HCT116 (cell line): ENCODE data around the gene HFM1. TPM values are rescaled to one million over a fixed set of nuclear protein-coding genes. Genes with fewer than 3 reads are reported as not detected.

Experiments
- ATAC-seq: fragments of 200-7000 bp; cut with Tn5 transposase; 2 replicates; pipeline ENCODE4 v1.9.1; 2020; ENCODE audit warnings: mild to moderate bottlenecking, moderate library complexity
- BruUV-seq: library from RNA; stranded (reverse); fragments of 400-500 nt; replicated peaks from 2 replicates; lab custom pipeline; 2021; lab: Mats Ljungman, UMichigan
- CTCF ChIA-PET: fragments of 300-600 bp; sonication (Branson Sonifier 250); formaldehyde crosslinking; loops from one replicate; lab custom pipeline; 2021; ENCODE audit warnings: antibody characterized with exemption; lab: Charles Lee
- POLR2A ChIA-PET: fragments of 300-600, 350-600 bp; sonication (Branson Sonifier 250); formaldehyde crosslinking; loops from one replicate; lab custom pipeline; 2021; ENCODE audit warnings: antibody characterized with exemption; lab: Charles Lee
- RAD21 ChIA-PET, 2 experiments: fragments of 300-600 bp; sonication (Branson Sonifier 250); formaldehyde crosslinking; loops; one replicate each; lab custom pipeline; 2023; ENCODE audit warnings: low total read pairs in 2 of 2; ENCODE audit not compliant: uncharacterized antibody in 2 of 2, unreplicated experiment in 2 of 2, low non-redundant PET in 1 of 2; lab: Charles Lee
- DNase-seq: peaks from one replicate; pipeline ENCODE4 v3.0.0-alpha.2; 2010; ENCODE audit warnings: low read depth, low spot score
- H2AFZ ChIP-seq: fragments of 200-600 bp; shearing (Covaris generic), sonication (generic); 2 replicates; pipeline ENCODE4 v1.6.1; 2017; ENCODE audit warnings: low read depth, mixed run types, mixed read lengths, antibody characterized with exemption, low read length; ENCODE audit not compliant: poor library complexity, severe bottlenecking
- H3K27ac ChIP-seq: 2 replicates; pipeline ENCODE4 v1.5.1; 2012; ENCODE audit warnings: low read depth, low read length
- H3K27me3 ChIP-seq: fragments of 200-600 bp; sonication (generic); 2 replicates; pipeline ENCODE4 v1.6.1; 2016; ENCODE audit warnings: mixed run types, low read length, mixed read lengths; ENCODE audit not compliant: insufficient read depth
- H3K36me3 ChIP-seq, 2 experiments: fragments of 200-500 bp in 1 of 2; fragments of 200-600 bp in 1 of 2; sonication (Bioruptor generic) in 1 of 2; sonication (generic) in 1 of 2; 2 replicates each; pipeline versions ENCODE4 v1.5.1 to v1.6.1; 2014 to 2016; ENCODE audit warnings: low read length in 2 of 2, inconsistent platforms in 1 of 2, mixed read lengths in 1 of 2, mixed run types in 1 of 2; ENCODE audit not compliant: insufficient read depth in 2 of 2, control insufficient read depth in 1 of 2
- H3K4me1 ChIP-seq, 2 experiments: fragments of 200-600 bp in 1 of 2; sonication (generic) in 1 of 2; 2 replicates each; pipeline versions ENCODE4 v1.5.1 to v1.6.1; 2012 to 2017; ENCODE audit warnings: low read length in 2 of 2, inconsistent platforms in 1 of 2, mild to moderate bottlenecking in 1 of 2, mixed read lengths in 1 of 2, mixed run types in 1 of 2, moderate library complexity in 1 of 2; ENCODE audit not compliant: insufficient read depth in 2 of 2, control insufficient read depth in 1 of 2
- H3K4me2 ChIP-seq: fragments of 200-600 bp; sonication (generic); 2 replicates; pipeline ENCODE4 v1.6.1; 2017; ENCODE audit warnings: mixed run types, low read length, mixed read lengths
- H3K4me3 ChIP-seq, 2 experiments: fragments of 200-600 bp in 1 of 2; sonication (generic) in 1 of 2; replicated peaks in 1 of 2; 2 replicates each; pipeline ENCODE4 v1.5.1; 2011 to 2016; ENCODE audit warnings: low read length in 2 of 2, control low read depth in 1 of 2, low read depth in 1 of 2, mild to moderate bottlenecking in 1 of 2, mixed read lengths in 1 of 2, mixed run types in 1 of 2
- H3K79me2 ChIP-seq: fragments of 200-600 bp; sonication (generic); 2 replicates; pipeline ENCODE4 v1.6.1; 2017; ENCODE audit warnings: mild to moderate bottlenecking, mixed run types, low read length, moderate library complexity, mixed read lengths; ENCODE audit not compliant: insufficient read depth
- H3K9ac ChIP-seq: fragments of 200-600 bp; sonication (generic); 2 replicates; pipeline ENCODE4 v1.6.1; 2016; ENCODE audit warnings: low read length, mixed read lengths
- H3K9me2 ChIP-seq: fragments of 200-600 bp; sonication (generic), shearing (Covaris generic); 2 replicates; pipeline ENCODE4 v1.6.1; 2017; ENCODE audit warnings: mixed run types, mild to moderate bottlenecking, moderate library complexity; ENCODE audit not compliant: insufficient read depth
- H3K9me3 ChIP-seq, 2 experiments: fragments of 200-500 bp in 1 of 2; fragments of 200-600 bp in 1 of 2; sonication (Bioruptor generic) in 1 of 2; sonication (generic) in 1 of 2; 2 replicates each; pipeline ENCODE4 v1.6.1; 2014 to 2017; ENCODE audit warnings: low read length in 2 of 2, mixed read lengths in 2 of 2, inconsistent platforms in 1 of 2, low read depth in 1 of 2, mild to moderate bottlenecking in 1 of 2, mixed run types in 1 of 2, moderate library complexity in 1 of 2; ENCODE audit not compliant: control insufficient read depth in 1 of 2, insufficient read depth in 1 of 2
- H4K20me1 ChIP-seq: fragments of 200-600 bp; sonication (generic), shearing (Covaris generic); 2 replicates; pipeline ENCODE4 v1.6.1; 2017; ENCODE audit warnings: mixed run types, mild to moderate bottlenecking, moderate library complexity; ENCODE audit not compliant: insufficient read depth
- ATF3 ChIP-seq: IDR thresholded peaks from 2 replicates; pipeline ENCODE4 v1.6.1; 2012
- CBX3 ChIP-seq: IDR thresholded peaks from 2 replicates; pipeline ENCODE4 v1.6.1; 2012; ENCODE audit warnings: low read depth
- CEBPB ChIP-seq: IDR thresholded peaks from 2 replicates; pipeline ENCODE4 v1.6.1; 2012; ENCODE audit warnings: low read depth
- CTCF ChIP-seq, 3 experiments: fragments of 200-600 bp in 1 of 3; sonication (generic) in 1 of 3; IDR thresholded peaks in 2 of 3; conservative IDR thresholded peaks in 1 of 3; 2 replicates each; pipeline ENCODE4 v1.5.1; 2012 to 2017; ENCODE audit warnings: low read depth in 2 of 3, low read length in 2 of 3, antibody characterized with exemption in 1 of 3, borderline replicate concordance in 1 of 3, control low read depth in 1 of 3, mild to moderate bottlenecking in 1 of 3, mixed read lengths in 1 of 3, mixed run types in 1 of 3, moderate library complexity in 1 of 3; ENCODE audit not compliant: insufficient read depth in 1 of 3
- EGR1 ChIP-seq: IDR thresholded peaks from 2 replicates; pipeline ENCODE4 v1.6.1; 2012; ENCODE audit warnings: low read depth
- ELF1 ChIP-seq: IDR thresholded peaks from 2 replicates; pipeline ENCODE4 v1.6.1; 2012; ENCODE audit warnings: low read depth, borderline replicate concordance
- EZH2 ChIP-seq: fragments of 200-600 bp; sonication (generic); IDR thresholded peaks from 2 replicates; pipeline ENCODE4 v1.6.1; 2017; ENCODE audit warnings: antibody characterized with exemption, mixed run types
- EZH2phosphoT487 ChIP-seq: fragments of 200-600 bp; IDR thresholded peaks from 2 replicates; pipeline ENCODE4 v1.6.1; 2018; ENCODE audit warnings: antibody characterized with exemption, borderline replicate concordance
- FOSL1 ChIP-seq: IDR thresholded peaks from 2 replicates; pipeline ENCODE4 v1.6.1; 2012; ENCODE audit warnings: low read depth
- JUND ChIP-seq: IDR thresholded peaks from 2 replicates; pipeline ENCODE4 v1.6.1; 2012
- MAX ChIP-seq: IDR thresholded peaks from 2 replicates; pipeline ENCODE4 v1.6.1; 2012
- POLR2A ChIP-seq: IDR thresholded peaks from 2 replicates; pipeline ENCODE4 v1.7.0; 2011; ENCODE audit warnings: borderline replicate concordance; ENCODE audit not compliant: insufficient read depth, insufficient read length; ENCODE audit errors: extremely low read depth
- POLR2AphosphoS5 ChIP-seq: IDR thresholded peaks from 2 replicates; pipeline ENCODE4 v1.6.1; 2011; ENCODE audit warnings: mild to moderate bottlenecking, low read depth, low read length, moderate library complexity
- RAD21 ChIP-seq: IDR thresholded peaks from 2 replicates; pipeline ENCODE4 v1.6.1; 2012; ENCODE audit warnings: low read depth, mild to moderate bottlenecking
- SIN3A ChIP-seq: IDR thresholded peaks from 2 replicates; pipeline ENCODE4 v1.6.1; 2012; ENCODE audit warnings: low read depth
- SP1 ChIP-seq: IDR thresholded peaks from 2 replicates; pipeline ENCODE4 v1.6.1; 2012; ENCODE audit warnings: low read depth
- SRF ChIP-seq: IDR thresholded peaks from 2 replicates; pipeline ENCODE4 v1.6.1; 2012; ENCODE audit warnings: low read depth
- TCF7L2 ChIP-seq: IDR thresholded peaks from 2 replicates; pipeline ENCODE4 v1.7.0; 2011; ENCODE audit warnings: borderline replicate concordance, inconsistent platforms; ENCODE audit not compliant: insufficient read depth, insufficient read length; ENCODE audit errors: extremely low read depth
- YY1 ChIP-seq: IDR thresholded peaks from 2 replicates; pipeline ENCODE4 v1.6.1; 2011; ENCODE audit warnings: low read length, low read depth, moderate library complexity, mild to moderate bottlenecking; ENCODE audit not compliant: insufficient replicate concordance; ENCODE audit errors: extremely low read depth
- ZFX ChIP-seq: fragments of 450-650 bp; IDR thresholded peaks from 2 replicates; pipeline ENCODE4 v1.6.1; 2017
- intact Hi-C: fragments of 100-400 bp; cut with micrococcal nuclease; formaldehyde crosslinking; loops from 2 replicates; pipeline ENCODE4 v1.10.0; 2022
- total RNA-seq: library from RNA; stranded (reverse); gene quantifications from one replicate; pipeline ENCODE4 v1.2.1, GENCODE V29; 2021; ENCODE audit not compliant: unreplicated experiment

Gene HFM1
- total RNA-seq, 1 experiment from 2014 or later = 0.07 TPM

DNA sequence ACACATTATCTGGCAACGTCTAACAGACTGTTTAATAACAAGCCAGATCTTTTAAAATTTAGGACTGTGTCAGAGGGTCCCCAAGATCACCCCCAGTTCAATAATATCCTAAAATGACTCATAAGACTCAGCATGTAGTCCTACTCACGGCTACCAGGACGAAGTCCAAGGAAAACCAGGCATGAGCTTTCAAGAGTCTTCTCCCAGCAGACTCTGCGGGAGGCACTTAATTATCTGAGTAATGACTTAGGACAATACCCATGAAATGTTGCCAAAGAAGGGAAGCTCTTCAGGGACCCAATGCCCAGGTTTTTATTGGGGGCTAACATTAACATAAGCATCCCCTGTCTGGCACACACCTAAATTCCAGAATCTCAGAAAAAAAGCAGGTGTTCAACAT is 7.0 kb downstream of the HFM1 start:
- RAD21 ChIA-PET = no interaction called here
- intact Hi-C loops = no loop called here

GRCh38 chr1:91393042-91393441 is 11.6 kb downstream of the HFM1 start:
- no TSS peak for BruUV-seq
- Histone ChIP-seq H3K4me1 (no peaks in the 10 kb centered on the region), H3K27ac (no peak overlapping the region), H3K79me2 (no peaks in the 10 kb centered on the region), H3K9ac (no peak overlapping the region), H3K27me3 (no peaks in the 10 kb centered on the region), H3K9me2 (no peaks in the 10 kb centered on the region), H3K4me3 (no peak overlapping the region), H3K9me3 (no peaks in the 10 kb centered on the region), H2AFZ (no peak overlapping the region), H3K36me3 (no peaks in the 10 kb centered on the region), H3K4me2 (no peak overlapping the region), H4K20me1 (no peaks in the 10 kb centered on the region)
- ChIA-PET CTCF (no interaction called here), POLR2A (no interaction called here), RAD21 (no interaction called here)
- ATAC-seq (no peak), DNase-seq (no peak)
- TF ChIP-seq CTCF (IDR thresholded peaks at IDR 0.05 in 2 of 3, conservative IDR thresholded peaks at IDR 0.05 in 1 of 3; ENCODE audit: borderline replicate concordance in 1 of 3, insufficient read depth in 1 of 3, low read depth in 2 of 3, low read length in 2 of 3) (no peak), ELF1 (no peak), CEBPB (no peak), SP1 (no peak), TCF7L2 (no peak), EGR1 (no peak), RAD21 (no peak), EZH2phosphoT487 (no peak), JUND (no peak), SIN3A (no peak)
- intact Hi-C loops = no loop called here

More for the DNA sequence above, 7.0 kb downstream of the HFM1 start:
- Histone ChIP-seq H3K9me2 (no peaks in the 10 kb centered on the region), H3K36me3 (no peaks in the 10 kb centered on the region), H3K9ac (no peak overlapping the region), H2AFZ (no peak overlapping the region), H3K27ac (no peak overlapping the region), H3K79me2 (no peaks in the 10 kb centered on the region), H3K27me3 (no peaks in the 10 kb centered on the region), H3K4me2 (no peak overlapping the region), H3K4me3 (no peak overlapping the region), H3K4me1 (peaks cover 0 to 3% of the 10 kb centered on the region in 2 experiments; a peak in 1 of 4 replicates), H3K9me3 (no peaks in the 10 kb centered on the region), H4K20me1 (no peaks in the 10 kb centered on the region)
- ChIA-PET POLR2A (no interaction called here), CTCF (no interaction called here)
- no TSS peak for BruUV-seq
- DNase-seq (no peak), ATAC-seq (no peak)
- TF ChIP-seq EGR1 = no peak
- no peak for TF ChIP-seq TCF7L2
- TF ChIP-seq ZFX = no peak
- TF ChIP-seq ELF1 = no peak
- no peak for TF ChIP-seq FOSL1
- no peak for TF ChIP-seq ATF3
- no peak for TF ChIP-seq YY1
- TF ChIP-seq CEBPB = no peak
- TF ChIP-seq SRF = no peak
- TF ChIP-seq SIN3A = no peak
- TF ChIP-seq CBX3 = no peak
- no peak for TF ChIP-seq EZH2phosphoT487
- TF ChIP-seq EZH2 = no peak
- no peak for TF ChIP-seq POLR2A
- TF ChIP-seq MAX = no peak
- no peak for TF ChIP-seq POLR2AphosphoS5
- no peak for TF ChIP-seq JUND
